Hepatocyte (in vitro differentiated cells): ENCODE measurements around the gene UVSSA. TPM values are rescaled to one million over a fixed set of nuclear protein-coding genes. Genes with fewer than 3 reads are reported as not detected.

ENCODE experiments used
- DNase-seq: peaks from one replicate; pipeline ENCODE4 v3.0.0-alpha.2; 2016; ENCODE audit warnings: low spot score
- H2AFZ ChIP-seq: fragments of 200-600 bp; sonication (generic); 2 replicates; pipeline ENCODE4 v1.6.0; 2016; ENCODE audit warnings: antibody characterized with exemption, mild to moderate bottlenecking
- H3K27ac ChIP-seq: fragments of 200-600 bp; sonication (generic); 2 replicates; pipeline ENCODE4 v1.5.1; 2016; ENCODE audit warnings: mild to moderate bottlenecking
- H3K27me3 ChIP-seq: fragments of 200-600 bp; sonication (generic); 2 replicates; pipeline ENCODE4 v1.6.1; 2016
- H3K36me3 ChIP-seq: fragments of 200-600 bp; sonication (generic); replicated peaks from 2 replicates; pipeline ENCODE4 v1.5.1; 2016; ENCODE audit warnings: low read depth; ENCODE audit not compliant: insufficient read depth
- H3K4me1 ChIP-seq: fragments of 200-600 bp; sonication (generic); 2 replicates; pipeline ENCODE4 v1.5.1; 2016; ENCODE audit warnings: mild to moderate bottlenecking, moderate library complexity; ENCODE audit not compliant: insufficient read depth
- H3K4me2 ChIP-seq: fragments of 200-600 bp; sonication (generic); 2 replicates; pipeline ENCODE4 v1.6.0; 2016
- H3K4me3 ChIP-seq: fragments of 200-600 bp; sonication (generic); 2 replicates; pipeline ENCODE4 v1.5.1; 2016; ENCODE audit warnings: mild to moderate bottlenecking
- H3K79me2 ChIP-seq: fragments of 200-600 bp; sonication (generic); 2 replicates; pipeline ENCODE4 v1.6.0; 2017; ENCODE audit warnings: mild to moderate bottlenecking
- H3K9me2 ChIP-seq: fragments of 200-600 bp; sonication (generic); replicated peaks from 2 replicates; pipeline ENCODE4 v1.6.0; 2017; ENCODE audit warnings: mild to moderate bottlenecking; ENCODE audit not compliant: insufficient read depth
- H3K9me3 ChIP-seq: fragments of 200-600 bp; sonication (generic); 2 replicates; pipeline ENCODE4 v1.5.1; 2016; ENCODE audit warnings: low read depth, mild to moderate bottlenecking
- H4K20me1 ChIP-seq: fragments of 200-600 bp; sonication (generic); 2 replicates; pipeline ENCODE4 v1.6.0; 2016; ENCODE audit warnings: mild to moderate bottlenecking; ENCODE audit not compliant: insufficient read depth, poor library complexity, severe bottlenecking
- EZH2 ChIP-seq: fragments of 200-600 bp; sonication (generic); IDR thresholded peaks from 2 replicates; pipeline ENCODE4 v1.6.1; 2016; ENCODE audit warnings: antibody characterized with exemption, mild to moderate bottlenecking, borderline replicate concordance
- EZH2phosphoT487 ChIP-seq: fragments of 200-600 bp; sonication (generic); IDR thresholded peaks from one replicate; pipeline ENCODE4 v1.6.1; 2018; ENCODE audit warnings: antibody characterized with exemption, mild to moderate bottlenecking, low read depth, moderate library complexity; ENCODE audit not compliant: unreplicated experiment, severe bottlenecking
- WGBS: methylation state at CpG from one replicate; pipeline ENCODE4 v1.1.6; 2016; ENCODE audit warnings: low lambda C conversion rate; ENCODE audit errors: missing lambda C conversion rate; 5-methylcytosine and 5-hydroxymethylcytosine counted together
- polyA plus RNA-seq: library from polyadenylated mRNA; unstranded; fragments of >200 nt; fragmentation: Nextera tagmentation; extraction: Ambion mirVana; gene quantifications from 2 replicates; pipeline ENCODE4 v1.2.1, GENCODE V29; 2016
- total RNA-seq: library from RNA; depleted of rRNA; stranded (reverse); fragments of >200 nt; gene quantifications from 2 replicates; pipeline ENCODE4 v1.2.3, GENCODE V29; 2014
- TF ChIP-seq, protein P1 (sequence below): fragments of 200-600 bp; sonication (generic); IDR thresholded peaks from 2 replicates; pipeline ENCODE4 v1.5.1; 2016; ENCODE audit warnings: antibody characterized with exemption, mild to moderate bottlenecking; ENCODE audit not compliant: poor library complexity

Gene UVSSA
- total and polyA plus RNA-seq, 2 experiments from 2014 or later: 10.6 to 11.0 TPM

DNA sequence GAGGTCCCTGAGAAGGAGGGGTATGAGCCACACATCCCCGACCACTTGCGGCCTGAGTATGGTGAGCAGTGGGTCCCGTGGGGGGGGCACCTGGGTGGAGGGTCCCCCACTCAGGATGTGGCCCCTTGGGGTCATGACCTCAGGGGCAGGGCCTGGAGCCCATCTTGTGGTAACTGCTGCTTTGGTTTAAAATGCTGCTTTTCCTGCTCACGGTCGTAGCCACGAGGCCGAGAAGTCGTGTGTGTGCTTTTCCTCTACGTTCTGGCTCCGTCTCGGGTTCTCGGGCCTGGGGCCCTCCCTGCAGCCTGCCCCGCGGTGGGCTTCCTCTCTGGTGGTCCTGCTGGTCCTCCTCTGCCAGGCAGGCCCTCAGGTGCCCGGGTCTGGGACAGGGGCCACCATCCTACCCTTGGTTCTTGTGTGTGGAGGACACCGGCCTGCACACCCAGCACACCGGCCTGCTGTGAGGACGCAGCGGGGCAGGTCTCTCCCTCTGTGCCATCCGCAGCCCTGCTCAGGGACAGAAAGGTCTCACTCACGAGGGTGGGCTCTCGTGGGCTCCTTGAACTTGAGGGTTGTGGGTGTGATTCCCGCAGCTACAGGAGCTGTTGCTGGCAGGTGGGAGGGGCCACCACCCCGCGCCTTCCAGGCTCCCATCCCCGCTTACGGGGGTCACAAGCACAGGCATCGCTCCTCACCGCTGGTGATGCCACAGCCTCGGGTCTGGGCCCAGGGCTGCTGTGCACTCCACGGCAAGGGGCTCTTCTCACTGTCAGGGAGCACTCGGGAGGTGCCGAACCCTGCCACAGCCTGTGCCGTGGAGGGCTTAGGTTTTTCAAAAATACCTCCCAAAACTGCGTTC, 19.6 kb downstream of the UVSSA start:
- 97% methylated on average over 35 of the region's 35 CpGs for WGBS
- no peaks in the 10 kb centered on the region for H3K9me2 ChIP-seq
- DNase-seq: no peak
- TF ChIP-seq EZH2phosphoT487: no peak
- TF ChIP-seq, protein P1, sequence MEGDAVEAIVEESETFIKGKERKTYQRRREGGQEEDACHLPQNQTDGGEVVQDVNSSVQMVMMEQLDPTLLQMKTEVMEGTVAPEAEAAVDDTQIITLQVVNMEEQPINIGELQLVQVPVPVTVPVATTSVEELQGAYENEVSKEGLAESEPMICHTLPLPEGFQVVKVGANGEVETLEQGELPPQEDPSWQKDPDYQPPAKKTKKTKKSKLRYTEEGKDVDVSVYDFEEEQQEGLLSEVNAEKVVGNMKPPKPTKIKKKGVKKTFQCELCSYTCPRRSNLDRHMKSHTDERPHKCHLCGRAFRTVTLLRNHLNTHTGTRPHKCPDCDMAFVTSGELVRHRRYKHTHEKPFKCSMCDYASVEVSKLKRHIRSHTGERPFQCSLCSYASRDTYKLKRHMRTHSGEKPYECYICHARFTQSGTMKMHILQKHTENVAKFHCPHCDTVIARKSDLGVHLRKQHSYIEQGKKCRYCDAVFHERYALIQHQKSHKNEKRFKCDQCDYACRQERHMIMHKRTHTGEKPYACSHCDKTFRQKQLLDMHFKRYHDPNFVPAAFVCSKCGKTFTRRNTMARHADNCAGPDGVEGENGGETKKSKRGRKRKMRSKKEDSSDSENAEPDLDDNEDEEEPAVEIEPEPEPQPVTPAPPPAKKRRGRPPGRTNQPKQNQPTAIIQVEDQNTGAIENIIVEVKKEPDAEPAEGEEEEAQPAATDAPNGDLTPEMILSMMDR: no peak
- TF ChIP-seq EZH2: no peak
- H3K27ac ChIP-seq: no peak overlapping the region
- no peaks in the 10 kb centered on the region for H3K4me1 ChIP-seq
- H4K20me1 ChIP-seq: no peaks in the 10 kb centered on the region
- no peak overlapping the region for H3K4me3 ChIP-seq
- H3K9me3 ChIP-seq: no peaks in the 10 kb centered on the region
- no peaks in the 10 kb centered on the region for H3K79me2 ChIP-seq
- H3K27me3 ChIP-seq: no peaks in the 10 kb centered on the region
- no peak overlapping the region for H2AFZ ChIP-seq
- no peaks in the 10 kb centered on the region for H3K36me3 ChIP-seq
- no peak overlapping the region for H3K4me2 ChIP-seq

DNA sequence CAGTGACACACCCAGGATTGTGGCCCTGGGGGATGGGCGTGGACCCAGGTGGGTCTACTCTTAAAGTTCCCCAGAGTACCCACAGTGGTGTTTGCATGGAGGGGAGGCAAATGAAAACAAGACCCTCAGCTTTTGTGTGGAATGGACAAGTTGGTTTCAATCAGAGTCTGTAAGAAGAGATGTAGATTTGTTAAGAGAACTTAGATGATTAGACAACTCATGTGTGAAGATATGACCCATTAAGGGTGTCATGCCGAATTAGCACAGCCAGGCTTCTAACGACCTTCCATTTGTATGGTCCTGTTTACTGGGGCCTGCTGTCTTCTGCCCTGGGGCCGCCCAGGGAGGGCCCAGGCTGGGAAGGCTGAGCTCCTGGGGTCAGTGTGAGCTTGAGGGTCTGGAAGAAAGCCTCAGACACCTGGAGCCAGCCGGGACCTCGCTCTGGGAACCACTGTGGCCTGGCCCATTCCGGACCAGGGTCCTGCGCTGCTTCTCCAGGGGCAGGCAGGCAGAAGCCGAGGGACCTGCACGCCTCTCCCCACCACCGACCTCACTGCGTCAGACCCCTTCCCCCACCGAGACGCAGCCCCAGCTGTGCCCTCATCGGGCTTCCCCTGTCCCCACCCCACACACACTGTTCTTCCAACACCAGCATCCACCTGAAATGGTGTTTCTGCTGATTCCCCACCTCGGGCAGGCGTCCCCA, 20.4 kb downstream of the UVSSA start:
- Histone ChIP-seq H3K36me3 (no peaks in the 10 kb centered on the region), H3K4me1 (no peaks in the 10 kb centered on the region), H3K4me3 (no peak overlapping the region), H3K9me3 (no peaks in the 10 kb centered on the region), H3K27ac (no peak overlapping the region), H4K20me1 (no peaks in the 10 kb centered on the region), H3K79me2 (no peaks in the 10 kb centered on the region), H3K27me3 (no peaks in the 10 kb centered on the region), H2AFZ (no peak overlapping the region), H3K4me2 (no peak overlapping the region), H3K9me2 (no peaks in the 10 kb centered on the region)
- TF ChIP-seq EZH2 (no peak), EZH2phosphoT487 (no peak)
- TF ChIP-seq, protein P1: no peak
- no peak for DNase-seq
- 90% methylated on average over 14 of the region's 17 CpGs for WGBS

DNA sequence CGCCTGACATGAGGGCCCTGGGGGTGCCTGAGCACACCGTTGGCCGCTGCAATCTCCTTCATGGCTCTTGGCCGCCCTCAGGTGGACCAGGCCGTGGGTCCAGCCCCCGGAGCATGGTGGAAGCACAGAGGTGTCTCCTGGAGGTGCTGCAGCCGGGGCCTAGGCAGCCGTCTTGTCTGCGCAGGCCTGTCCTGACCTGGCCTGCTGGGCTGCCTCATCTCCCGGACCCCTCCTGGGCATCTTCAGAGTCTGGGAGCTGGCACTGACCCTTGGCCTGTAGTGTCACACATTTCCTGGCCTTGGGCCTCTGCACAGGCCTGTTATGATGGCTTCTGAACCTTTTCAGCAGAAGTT, 20.9 kb downstream of the UVSSA start:
- Histone ChIP-seq H3K9me3 (no peaks in the 10 kb centered on the region), H3K4me1 (no peaks in the 10 kb centered on the region), H3K9me2 (no peaks in the 10 kb centered on the region), H4K20me1 (no peaks in the 10 kb centered on the region), H2AFZ (no peak overlapping the region), H3K4me3 (no peak overlapping the region), H3K4me2 (no peak overlapping the region), H3K36me3 (no peaks in the 10 kb centered on the region), H3K79me2 (no peaks in the 10 kb centered on the region), H3K27ac (no peak overlapping the region), H3K27me3 (no peaks in the 10 kb centered on the region)
- WGBS: 92% methylated on average over 10 of the region's 10 CpGs
- DNase-seq: no peak
- TF ChIP-seq EZH2phosphoT487: no peak
- TF ChIP-seq EZH2: no peak
- TF ChIP-seq, protein P1: no peak
